ENCODE results near the gene MYLK.
"Not testable (repeated sequence)": the region's sequence is repeated elsewhere in the genome, so short reads cannot be mapped to it uniquely, and the experiment has no call there.

The MYLK gene

GRCh38 chr3:123611674-123612073, 272.5 kb downstream of the MYLK start:
- DNase-seq = not testable (repeated sequence)

- no peak for DNase-seq
These were observed 273.1 kb downstream of the MYLK start for GRCh38 chr3:123611082-123611481.

- peak in 1 of 2 experiments; percentile 22 for DNase-seq
These were observed 273.8 kb downstream of the MYLK start for GRCh38 chr3:123610331-123610730.

- DNase-seq = no peak
These were observed 275.1 kb downstream of the MYLK start for GRCh38 chr3:123609063-123609462.

- no peak for DNase-seq
These were observed 275.7 kb downstream of the MYLK start for GRCh38 chr3:123608263-123608937.

GRCh38 chr3:123606527-123606926, 277.6 kb downstream of the MYLK start:
- no peak for DNase-seq

- DNase-seq = no peak
These were observed 278.3 kb downstream of the MYLK start for GRCh38 chr3:123605789-123606234.

- not testable (repeated sequence) for DNase-seq
These were observed 281.0 kb downstream of the MYLK start for GRCh38 chr3:123603153-123603552.

GRCh38 chr3:123602325-123602724, 281.8 kb downstream of the MYLK start:
- DNase-seq = no peak

- DNase-seq = not testable (repeated sequence)
These were observed 283.3 kb downstream of the MYLK start for GRCh38 chr3:123600863-123601262.

- DNase-seq = no peak
These were observed 286.6 kb downstream of the MYLK start for GRCh38 chr3:123597561-123597960.

GRCh38 chr3:123595396-123596180, 288.5 kb downstream of the MYLK start:
- no peak for DNase-seq

GRCh38 chr3:123593381-123593780, 290.8 kb downstream of the MYLK start:
- no peak for DNase-seq

- DNase-seq = no peak
These were observed 293.3 kb downstream of the MYLK start for GRCh38 chr3:123590685-123591450.

GRCh38 chr3:123587401-123587800, 296.7 kb downstream of the MYLK start:
- no peak for DNase-seq

GRCh38 chr3:123586968-123587367, 297.2 kb downstream of the MYLK start:
- no peak for DNase-seq

- peak; percentile 61 to 77 for DNase-seq
These were observed 298.0 kb downstream of the MYLK start for GRCh38 chr3:123586131-123586530.

- peak; percentile 92 to 98 for DNase-seq
These were observed 298.9 kb downstream of the MYLK start, which contains the start of gene HACD2 for GRCh38 chr3:123584988-123585937. TSS of gene HACD2 (minus strand) at chr3:123585053. CDS start at chr3:123585027, 26 bp downstream.

- DNase-seq = peak in 1 of 2 experiments; percentile 80
These were observed 299.7 kb downstream of the MYLK start for GRCh38 chr3:123584284-123584987.

- no peak for DNase-seq
These were observed 300.6 kb downstream of the MYLK start for GRCh38 chr3:123583561-123583960.

- no peak for DNase-seq
These were observed 301.8 kb downstream of the MYLK start for GRCh38 chr3:123582315-123582714.

Data from NCI-H526 (cell line).